Measurements from ENCODE around the gene NOP10. TPM values are rescaled to one million over a fixed set of nuclear protein-coding genes. Genes with fewer than 3 reads are reported as not detected.
A peak's percentile ranks its signal among the peaks of the same experiment; 100 is the strongest.

NOP10 gene
- total RNA-seq, 1 experiment from 2014 or later: 235 TPM

DNA sequence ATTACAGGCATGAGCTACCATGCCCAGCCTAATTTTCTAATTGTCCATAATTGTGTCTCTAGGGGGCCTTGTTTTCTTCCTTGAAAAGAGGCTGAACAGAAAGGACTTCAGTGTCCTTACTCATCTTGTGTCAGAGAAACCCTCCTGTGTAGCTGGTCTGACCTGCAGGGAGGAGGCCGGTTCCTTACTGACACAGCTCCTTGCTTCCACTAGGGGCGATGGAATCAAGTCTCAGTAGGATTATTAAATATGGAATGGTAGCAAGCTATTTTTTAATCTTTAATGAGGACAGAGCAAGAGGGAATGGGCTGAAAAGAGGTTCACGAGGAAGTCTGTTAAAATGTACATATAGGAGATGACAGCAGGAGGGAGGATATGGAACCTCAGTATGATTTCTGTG lies 15.4 kb upstream of the NOP10 start:
- peaks cover 15 to 19% of the 10 kb centered on the region in 2 experiments for H3K4me1 Mint-ChIP-seq
- H4K8ac ChIP-seq (replicated peaks; ENCODE audit: insufficient read length, low read depth, low read length): no peak overlapping the region
- no peaks in the 10 kb centered on the region; the same call in 1 of the 2 replicates for H3K4me1 ChIP-seq (ENCODE audit: insufficient read depth, low read length)
- no peak overlapping the region for H3K27ac ChIP-seq (ENCODE audit: insufficient read length, low read depth, low read length)
- H4K20me1 ChIP-seq (ENCODE audit: control insufficient read depth, insufficient read depth, insufficient read length): no peaks in the 10 kb centered on the region
- H3K36me3 Mint-ChIP-seq (ENCODE audit: insufficient read depth in 1 of 3, low read depth in 3 of 3): peaks cover 31 to 84% (median 69%) of the 10 kb centered on the region in 3 experiments; a peak in 6 of 7 replicates
- TF ChIP-seq, protein P1, sequence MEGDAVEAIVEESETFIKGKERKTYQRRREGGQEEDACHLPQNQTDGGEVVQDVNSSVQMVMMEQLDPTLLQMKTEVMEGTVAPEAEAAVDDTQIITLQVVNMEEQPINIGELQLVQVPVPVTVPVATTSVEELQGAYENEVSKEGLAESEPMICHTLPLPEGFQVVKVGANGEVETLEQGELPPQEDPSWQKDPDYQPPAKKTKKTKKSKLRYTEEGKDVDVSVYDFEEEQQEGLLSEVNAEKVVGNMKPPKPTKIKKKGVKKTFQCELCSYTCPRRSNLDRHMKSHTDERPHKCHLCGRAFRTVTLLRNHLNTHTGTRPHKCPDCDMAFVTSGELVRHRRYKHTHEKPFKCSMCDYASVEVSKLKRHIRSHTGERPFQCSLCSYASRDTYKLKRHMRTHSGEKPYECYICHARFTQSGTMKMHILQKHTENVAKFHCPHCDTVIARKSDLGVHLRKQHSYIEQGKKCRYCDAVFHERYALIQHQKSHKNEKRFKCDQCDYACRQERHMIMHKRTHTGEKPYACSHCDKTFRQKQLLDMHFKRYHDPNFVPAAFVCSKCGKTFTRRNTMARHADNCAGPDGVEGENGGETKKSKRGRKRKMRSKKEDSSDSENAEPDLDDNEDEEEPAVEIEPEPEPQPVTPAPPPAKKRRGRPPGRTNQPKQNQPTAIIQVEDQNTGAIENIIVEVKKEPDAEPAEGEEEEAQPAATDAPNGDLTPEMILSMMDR (conservative IDR thresholded peaks at IDR 0.05): peak; percentile 59
- no peak overlapping the region for H3K4ac ChIP-seq (ENCODE audit: low read depth, low read length)
- H3K56ac ChIP-seq (ENCODE audit: insufficient read length, low read depth, low read length): no peak overlapping the region
- H2AK5ac ChIP-seq (ENCODE audit: insufficient read length, low read length): no peak overlapping the region
- H3K27me3 Mint-ChIP-seq (ENCODE audit: low read depth): no peaks in the 10 kb centered on the region; the same call in 1 of the 2 replicates
- H2AFZ ChIP-seq (ENCODE audit: low read length): no peak overlapping the region
- no peaks in the 10 kb centered on the region for H3K9me3 Mint-ChIP-seq
- no peak overlapping the region for H3T11ph ChIP-seq (ENCODE audit: low read length)
- no peak overlapping the region for H3K18ac ChIP-seq (ENCODE audit: insufficient read length, low read depth, low read length)
- H3K4me3 Mint-ChIP-seq: no peak overlapping the region
- no peak overlapping the region for H2BK20ac ChIP-seq (ENCODE audit: low read depth, low read length, poor library complexity, severe bottlenecking)
- H3K14ac ChIP-seq (ENCODE audit: insufficient read depth, low read length): no peak overlapping the region
- no peaks in the 10 kb centered on the region for H3K23me2 ChIP-seq (ENCODE audit: insufficient read length, low read depth, low read length, poor library complexity, severe bottlenecking)
- DNase-seq: no peak
- no peak overlapping the region for H2BK5ac ChIP-seq (ENCODE audit: insufficient read length, low read length)
- no peak overlapping the region for H2BK12ac ChIP-seq (ENCODE audit: insufficient read length, low read depth, low read length)
- no peak overlapping the region for H4K91ac ChIP-seq (ENCODE audit: insufficient read length, low read depth, low read length)
- no peak overlapping the region for H2BK120ac ChIP-seq (ENCODE audit: low read depth, low read length, poor library complexity, severe bottlenecking)
- H3K9ac ChIP-seq (ENCODE audit: extremely low read depth, insufficient read length, low read length): no peak overlapping the region
- no peaks in the 10 kb centered on the region for H3K27me3 ChIP-seq (ENCODE audit: insufficient read depth, low read length)
- H3K4me2 ChIP-seq (ENCODE audit: insufficient read depth, insufficient read length, low read length): no peak overlapping the region
- no CpG with 5 or more reads among the region's 3 CpGs for WGBS (ENCODE audit: extremely low coverage, insufficient read length, low lambda C conversion rate)
- H3K27ac Mint-ChIP-seq: peak overlapping the region in 1 of 3 experiments; percentile 63; a peak in 1 of 7 replicates
- H2BK15ac ChIP-seq (ENCODE audit: low read depth, low read length): no peak overlapping the region
- H3K23ac ChIP-seq (ENCODE audit: insufficient read length, low read depth, low read length): no peak overlapping the region
- no peak overlapping the region for H4K5ac ChIP-seq (ENCODE audit: insufficient read length, low read depth, low read length)
- H3K79me1 ChIP-seq (ENCODE audit: insufficient read depth, low read depth, low read length, poor library complexity, severe bottlenecking): no peaks in the 10 kb centered on the region
- no peaks in the 10 kb centered on the region for H3K9me3 ChIP-seq (ENCODE audit: control insufficient read depth, low read depth, low read length)
- H3K79me2 ChIP-seq (ENCODE audit: insufficient read depth, low read length): no peaks in the 10 kb centered on the region
